GM12864 (cell line): Measurements from ENCODE around the gene SIM2.

Source experiments
- DNase-seq: peaks from one replicate; pipeline ENCODE4 v3.0.0-alpha.2; 2011; ENCODE audit warnings: low read depth
- H3K4me3 ChIP-seq: 2 replicates; pipeline ENCODE4 v1.5.1; 2011; ENCODE audit warnings: mild to moderate bottlenecking, low read depth, low read length, control low read depth
- TF ChIP-seq, protein P1 (sequence below): IDR thresholded peaks from 2 replicates; pipeline ENCODE4 v1.5.1; 2011; ENCODE audit warnings: low read depth, mild to moderate bottlenecking, moderate library complexity, low read length, control low read depth, inconsistent platforms; ENCODE audit errors: missing control alignments

Gene SIM2

DNA sequence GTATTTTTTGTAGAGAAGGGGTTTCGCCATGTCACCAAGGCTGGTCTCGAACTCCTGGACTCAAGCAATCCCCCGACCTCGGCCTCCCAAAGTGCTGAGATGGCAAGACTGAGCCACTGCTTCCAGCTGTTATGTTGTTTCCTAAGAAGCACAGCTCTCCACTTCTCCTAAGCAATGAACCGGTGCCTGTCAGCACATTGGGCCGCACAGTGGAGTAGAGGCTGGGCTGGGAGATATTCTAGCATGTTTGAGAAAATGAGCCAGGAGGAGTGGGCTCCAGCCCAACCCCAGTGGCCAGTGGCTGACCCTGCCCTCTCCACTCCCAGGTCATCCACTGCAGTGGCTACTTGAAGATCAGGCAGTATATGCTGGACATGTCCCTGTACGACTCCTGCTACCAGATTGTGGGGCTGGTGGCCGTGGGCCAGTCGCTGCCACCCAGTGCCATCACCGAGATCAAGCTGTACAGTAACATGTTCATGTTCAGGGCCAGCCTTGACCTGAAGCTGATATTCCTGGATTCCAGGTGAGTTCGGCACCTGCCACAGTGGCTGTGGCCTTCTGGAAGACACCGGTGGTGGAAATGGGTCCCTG, 27.0 kb downstream of the SIM2 start:
- TF ChIP-seq, protein P1, sequence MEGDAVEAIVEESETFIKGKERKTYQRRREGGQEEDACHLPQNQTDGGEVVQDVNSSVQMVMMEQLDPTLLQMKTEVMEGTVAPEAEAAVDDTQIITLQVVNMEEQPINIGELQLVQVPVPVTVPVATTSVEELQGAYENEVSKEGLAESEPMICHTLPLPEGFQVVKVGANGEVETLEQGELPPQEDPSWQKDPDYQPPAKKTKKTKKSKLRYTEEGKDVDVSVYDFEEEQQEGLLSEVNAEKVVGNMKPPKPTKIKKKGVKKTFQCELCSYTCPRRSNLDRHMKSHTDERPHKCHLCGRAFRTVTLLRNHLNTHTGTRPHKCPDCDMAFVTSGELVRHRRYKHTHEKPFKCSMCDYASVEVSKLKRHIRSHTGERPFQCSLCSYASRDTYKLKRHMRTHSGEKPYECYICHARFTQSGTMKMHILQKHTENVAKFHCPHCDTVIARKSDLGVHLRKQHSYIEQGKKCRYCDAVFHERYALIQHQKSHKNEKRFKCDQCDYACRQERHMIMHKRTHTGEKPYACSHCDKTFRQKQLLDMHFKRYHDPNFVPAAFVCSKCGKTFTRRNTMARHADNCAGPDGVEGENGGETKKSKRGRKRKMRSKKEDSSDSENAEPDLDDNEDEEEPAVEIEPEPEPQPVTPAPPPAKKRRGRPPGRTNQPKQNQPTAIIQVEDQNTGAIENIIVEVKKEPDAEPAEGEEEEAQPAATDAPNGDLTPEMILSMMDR: no peak
- no peak for DNase-seq
- no peak overlapping the region for H3K4me3 ChIP-seq

DNA sequence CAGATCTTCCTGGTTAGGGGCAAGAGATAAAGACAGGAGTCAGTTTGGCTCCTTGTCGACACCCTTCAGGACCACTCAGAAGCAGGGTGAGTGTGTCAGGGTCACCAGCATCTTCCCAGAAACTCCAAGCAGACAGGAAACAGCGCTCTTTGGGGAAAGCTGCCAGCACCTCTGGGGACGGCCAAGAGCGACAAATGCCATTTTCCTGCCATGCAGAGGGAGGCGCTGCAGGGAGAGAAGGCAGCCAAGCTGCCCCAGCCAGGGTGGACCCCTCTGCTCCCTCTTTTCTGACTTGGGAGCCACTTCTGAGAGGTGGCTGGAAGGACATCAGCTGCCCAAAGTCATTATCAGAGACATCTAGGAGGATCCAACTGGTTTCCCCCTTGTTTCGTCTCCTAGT, 29.0 kb downstream of the SIM2 start:
- TF ChIP-seq, protein P1: no peak
- H3K4me3 ChIP-seq: no peak overlapping the region
- no peak for DNase-seq

DNA sequence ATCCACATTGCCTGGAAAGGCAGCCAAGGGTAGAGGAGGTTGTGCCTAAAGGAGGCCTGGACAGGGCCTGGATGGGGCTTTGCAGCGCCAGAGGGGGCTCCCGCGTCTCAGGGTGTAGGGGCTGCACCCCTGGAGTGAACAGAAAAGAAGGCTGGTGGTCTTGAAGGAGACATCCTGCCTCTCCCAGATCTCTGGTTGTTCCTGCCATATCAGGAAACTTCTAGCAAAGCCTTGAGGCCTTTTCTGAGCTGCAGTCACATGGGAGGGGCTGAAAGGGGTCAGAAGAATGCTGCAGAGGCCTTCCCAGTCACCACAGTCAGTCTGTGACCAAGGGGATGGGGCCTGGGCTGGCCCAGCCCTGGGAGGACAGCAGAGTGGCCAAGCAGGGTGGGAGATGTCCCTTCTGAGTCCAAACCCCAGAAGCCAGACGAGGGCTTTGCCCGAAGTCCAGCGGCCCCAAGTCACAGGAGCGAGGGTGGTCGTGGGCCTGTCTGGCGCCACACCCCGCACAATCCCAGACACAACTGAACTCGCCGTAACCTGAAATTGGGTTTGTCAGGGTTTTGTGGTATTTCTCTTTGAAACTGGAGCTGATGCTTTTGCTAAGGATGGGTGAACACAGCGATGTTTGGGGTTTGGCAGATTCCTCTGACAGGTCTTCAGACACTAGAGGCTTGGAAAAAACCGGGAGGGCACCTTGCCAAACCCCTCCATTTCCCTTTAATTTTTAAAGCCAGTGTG, 29.6 kb downstream of the SIM2 start:
- TF ChIP-seq, protein P1: no peak
- DNase-seq: no peak
- H3K4me3 ChIP-seq: no peak overlapping the region

DNA sequence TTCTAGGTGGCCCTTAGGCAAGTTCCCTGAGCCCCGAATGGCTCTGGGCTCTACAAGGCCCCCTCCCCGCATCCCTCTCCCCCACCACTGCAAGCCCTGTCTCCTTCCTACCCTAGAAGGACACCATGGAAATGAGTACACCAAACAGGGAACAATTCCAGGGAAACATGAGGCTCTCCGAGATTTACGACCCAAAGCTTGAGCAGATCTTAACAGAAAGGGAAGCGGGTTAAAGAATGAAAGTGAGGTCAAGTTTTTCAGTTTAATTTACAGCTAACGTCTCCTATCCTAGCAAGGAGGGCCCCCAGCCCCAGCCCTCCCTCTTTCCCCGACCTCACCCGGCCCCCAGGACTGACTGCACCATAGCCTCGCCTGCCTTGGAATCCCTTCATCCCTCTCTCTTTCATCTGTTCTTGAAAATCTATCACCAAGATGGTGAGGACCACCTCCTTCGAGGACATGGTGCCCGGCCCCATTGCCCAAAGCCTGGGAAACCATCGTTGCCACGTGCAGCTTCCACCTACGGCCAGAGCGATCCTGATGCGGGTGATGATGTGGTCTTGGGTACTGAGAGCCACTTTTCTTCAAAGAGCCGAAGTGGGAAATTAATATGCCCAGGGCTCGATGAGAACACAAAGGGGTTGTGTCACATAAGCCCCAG, 30.5 kb downstream of the SIM2 start:
- DNase-seq: no peak
- TF ChIP-seq, protein P1: no peak
- H3K4me3 ChIP-seq: no peak overlapping the region

DNA sequence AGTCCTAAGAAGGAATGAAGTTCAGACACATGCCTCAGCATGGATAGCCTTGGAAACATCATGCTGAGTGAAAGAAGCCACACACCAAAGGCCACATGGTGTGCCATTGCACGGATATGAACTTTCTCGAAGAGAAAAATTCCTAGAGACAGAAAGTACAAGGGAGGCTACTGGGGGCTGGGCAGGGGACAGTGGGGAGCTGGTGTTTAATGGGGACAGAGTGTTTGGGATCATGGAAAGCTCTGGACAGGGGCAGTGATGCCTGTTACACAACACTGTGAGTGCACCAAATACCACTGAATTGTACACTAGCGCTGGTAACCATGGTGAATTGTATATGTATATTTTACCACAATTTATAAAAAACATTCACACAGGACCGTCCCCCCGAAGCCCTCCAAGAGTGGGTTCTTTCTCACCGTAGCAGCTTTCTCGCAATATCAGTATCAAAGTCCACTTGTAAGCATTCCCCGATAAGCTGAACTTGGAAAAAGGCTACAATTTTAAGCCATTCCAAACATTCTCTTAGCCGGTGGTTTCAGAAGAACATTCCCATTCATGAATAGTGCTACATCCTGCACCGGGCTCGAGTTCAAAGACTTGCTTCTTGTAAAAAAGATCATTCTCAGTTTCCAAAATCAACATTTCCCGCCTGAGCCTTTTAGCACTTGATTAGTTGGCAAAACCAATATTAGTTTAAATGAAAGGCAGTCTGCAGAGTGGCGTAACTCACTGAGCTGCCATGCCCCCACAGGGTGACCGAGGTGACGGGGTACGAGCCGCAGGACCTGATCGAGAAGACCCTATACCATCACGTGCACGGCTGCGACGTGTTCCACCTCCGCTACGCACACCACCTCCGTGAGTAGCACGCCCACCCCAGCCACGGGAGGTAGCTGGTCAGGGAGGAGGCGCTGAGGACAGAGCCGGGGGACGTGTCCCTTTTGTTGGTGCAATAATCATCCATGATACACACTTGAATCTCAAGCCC, 31.7 kb downstream of the SIM2 start:
- TF ChIP-seq, protein P1: no peak
- no peak overlapping the region for H3K4me3 ChIP-seq
- no peak for DNase-seq

DNA sequence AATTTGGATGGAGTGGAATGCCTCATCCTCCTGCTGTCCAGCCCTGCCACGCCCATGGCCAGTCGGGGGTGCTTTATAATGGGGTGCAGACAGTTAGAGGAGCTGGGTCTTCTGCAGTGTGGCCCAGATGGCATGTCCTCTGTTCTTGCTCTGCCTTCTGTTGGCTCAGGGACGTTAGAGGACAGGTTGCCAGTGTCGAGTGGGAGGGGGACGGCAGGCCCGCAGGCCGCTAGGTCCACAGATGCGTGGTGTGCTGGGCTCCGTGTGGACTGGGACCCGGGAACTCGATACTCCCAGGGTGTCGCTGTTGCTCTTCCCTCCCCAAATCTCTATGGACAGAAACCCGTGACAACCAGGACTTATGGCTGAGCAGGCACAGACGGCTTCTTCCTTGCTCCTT, 33.3 kb downstream of the SIM2 start:
- H3K4me3 ChIP-seq: no peak overlapping the region
- DNase-seq: no peak
- TF ChIP-seq, protein P1: no peak
